GM18511 (cell line): ENCODE results near the gene LUZP1.

Experiments
- ATAC-seq: cut with Tn5 transposase; IDR thresholded peaks from one replicate; pipeline ENCODE4 v1.9.1; 2021; ENCODE audit warnings: mild to moderate bottlenecking, moderate library complexity; ENCODE audit not compliant: unreplicated experiment

LUZP1 gene

GRCh38 chr1:23035823-23036452 lies 132.7 kb downstream of the LUZP1 start:
- no peak for ATAC-seq
